HL-60 (cell line): ENCODE data around the gene SLC1A5.

ENCODE experiments used
- DNase-seq, 2 experiments: peaks; one replicate each; pipeline ENCODE4 v3.0.0-alpha.2; 2010 to 2020; ENCODE audit warnings: low read depth in 1 of 2, low spot score in 1 of 2
- H3K27ac ChIP-seq: fragments of 250-450 bp; sonication (Bioruptor Pico); replicated peaks from 2 replicates; pipeline ENCODE4 v1.5.1; 2020; ENCODE audit warnings: mild to moderate bottlenecking, moderate library complexity
- H3K27me3 ChIP-seq: fragments of 250-450 bp; sonication (Bioruptor Pico); 2 replicates; pipeline ENCODE4 v1.5.1; 2021; ENCODE audit warnings: mild to moderate bottlenecking, moderate library complexity; ENCODE audit not compliant: insufficient read depth, poor library complexity, severe bottlenecking
- H3K4me3 ChIP-seq: replicated peaks from 2 replicates; pipeline ENCODE4 v1.5.1; 2011; ENCODE audit warnings: mild to moderate bottlenecking, control low read depth, low read length; ENCODE audit not compliant: insufficient read depth
- GABPA ChIP-seq: IDR thresholded peaks from 2 replicates; pipeline ENCODE4 v1.6.1; 2012; ENCODE audit warnings: low read depth
- POLR2AphosphoS5 ChIP-seq: IDR thresholded peaks from 2 replicates; pipeline ENCODE4 v1.6.1; 2012; ENCODE audit warnings: low read depth
- SPI1 ChIP-seq: IDR thresholded peaks from 2 replicates; pipeline ENCODE4 v1.6.1; 2012; ENCODE audit warnings: low read depth, mild to moderate bottlenecking, borderline replicate concordance
- TF ChIP-seq, protein P1 (sequence below): IDR thresholded peaks from one replicate; pipeline ENCODE4 v1.5.1; 2011; ENCODE audit warnings: low read length, control low read depth, inconsistent platforms; ENCODE audit not compliant: insufficient read depth
- TF ChIP-seq, protein P2 (sequence below): IDR thresholded peaks from 2 replicates; pipeline ENCODE4 v1.6.1; 2012; ENCODE audit warnings: low read depth; ENCODE audit not compliant: insufficient replicate concordance

Gene SLC1A5

DNA sequence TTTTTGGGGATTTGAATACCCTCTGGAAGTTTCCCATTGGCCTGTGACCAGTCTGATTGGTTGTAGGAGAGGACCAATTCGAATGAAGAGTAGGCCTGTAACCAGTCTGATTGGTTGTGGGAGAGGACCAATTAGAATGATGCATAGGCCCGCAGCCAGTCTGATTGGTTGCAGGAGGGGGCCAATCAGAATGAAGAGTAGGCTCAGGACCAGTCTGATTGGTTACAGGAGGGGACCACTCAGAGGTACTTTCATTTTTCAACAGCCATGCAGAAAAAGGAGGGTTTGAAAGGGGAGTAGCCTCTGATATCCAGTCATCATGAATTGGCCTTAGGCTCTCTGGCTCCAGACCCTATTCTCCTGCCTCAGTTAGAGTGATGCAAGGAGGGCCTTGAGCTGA, 30.4 kb upstream of the SLC1A5 start:
- TF ChIP-seq GABPA (no peak), SPI1 (no peak), POLR2AphosphoS5 (no peak)
- Histone ChIP-seq H3K27ac (no peak overlapping the region), H3K27me3 (no peaks in the 10 kb centered on the region), H3K4me3 (no peak overlapping the region)
- DNase-seq = no peak

DNA sequence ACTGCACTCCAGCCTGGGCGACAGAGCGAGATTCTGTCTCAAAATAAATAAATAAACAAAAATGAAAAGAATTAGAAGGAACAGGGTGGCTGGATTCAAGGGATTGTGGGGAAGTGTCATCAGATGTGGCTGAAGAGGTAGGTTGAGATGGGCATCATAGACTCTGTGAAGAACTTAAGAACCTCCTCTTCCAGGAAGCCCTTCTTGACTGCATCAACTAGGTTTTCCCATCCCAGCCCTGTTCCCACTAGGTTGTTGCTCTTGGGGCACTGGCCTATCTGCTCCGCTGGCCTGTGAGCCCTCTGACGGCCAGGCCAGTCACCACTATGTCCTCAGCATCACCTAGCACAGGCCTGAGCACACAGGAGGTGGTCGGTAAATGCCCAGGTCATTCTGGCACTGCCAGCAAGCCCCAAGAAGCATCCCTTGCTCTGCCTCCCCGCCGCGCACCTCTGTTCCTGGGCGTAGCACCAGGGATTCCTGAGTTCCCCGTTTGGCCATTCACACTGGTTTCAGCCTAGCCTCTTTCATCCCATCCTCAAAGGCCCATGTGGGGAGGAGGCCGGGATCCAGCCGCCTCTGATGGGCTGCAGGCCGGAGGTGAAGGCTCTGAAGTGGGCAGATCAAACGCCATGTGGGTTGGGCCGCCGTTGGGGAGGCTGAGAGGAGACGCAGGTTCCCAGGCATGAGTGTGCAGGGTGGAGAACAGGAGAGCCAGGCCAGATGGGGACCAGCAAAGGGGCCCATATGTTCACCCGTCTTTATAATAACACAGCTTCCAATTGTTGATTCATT, 27.6 kb upstream of the SLC1A5 start:
- no peaks in the 10 kb centered on the region for H3K27me3 ChIP-seq
- TF ChIP-seq, protein P1, sequence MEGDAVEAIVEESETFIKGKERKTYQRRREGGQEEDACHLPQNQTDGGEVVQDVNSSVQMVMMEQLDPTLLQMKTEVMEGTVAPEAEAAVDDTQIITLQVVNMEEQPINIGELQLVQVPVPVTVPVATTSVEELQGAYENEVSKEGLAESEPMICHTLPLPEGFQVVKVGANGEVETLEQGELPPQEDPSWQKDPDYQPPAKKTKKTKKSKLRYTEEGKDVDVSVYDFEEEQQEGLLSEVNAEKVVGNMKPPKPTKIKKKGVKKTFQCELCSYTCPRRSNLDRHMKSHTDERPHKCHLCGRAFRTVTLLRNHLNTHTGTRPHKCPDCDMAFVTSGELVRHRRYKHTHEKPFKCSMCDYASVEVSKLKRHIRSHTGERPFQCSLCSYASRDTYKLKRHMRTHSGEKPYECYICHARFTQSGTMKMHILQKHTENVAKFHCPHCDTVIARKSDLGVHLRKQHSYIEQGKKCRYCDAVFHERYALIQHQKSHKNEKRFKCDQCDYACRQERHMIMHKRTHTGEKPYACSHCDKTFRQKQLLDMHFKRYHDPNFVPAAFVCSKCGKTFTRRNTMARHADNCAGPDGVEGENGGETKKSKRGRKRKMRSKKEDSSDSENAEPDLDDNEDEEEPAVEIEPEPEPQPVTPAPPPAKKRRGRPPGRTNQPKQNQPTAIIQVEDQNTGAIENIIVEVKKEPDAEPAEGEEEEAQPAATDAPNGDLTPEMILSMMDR = no peak
- TF ChIP-seq SPI1 (no peak), GABPA (no peak)
- TF ChIP-seq, protein P2, sequence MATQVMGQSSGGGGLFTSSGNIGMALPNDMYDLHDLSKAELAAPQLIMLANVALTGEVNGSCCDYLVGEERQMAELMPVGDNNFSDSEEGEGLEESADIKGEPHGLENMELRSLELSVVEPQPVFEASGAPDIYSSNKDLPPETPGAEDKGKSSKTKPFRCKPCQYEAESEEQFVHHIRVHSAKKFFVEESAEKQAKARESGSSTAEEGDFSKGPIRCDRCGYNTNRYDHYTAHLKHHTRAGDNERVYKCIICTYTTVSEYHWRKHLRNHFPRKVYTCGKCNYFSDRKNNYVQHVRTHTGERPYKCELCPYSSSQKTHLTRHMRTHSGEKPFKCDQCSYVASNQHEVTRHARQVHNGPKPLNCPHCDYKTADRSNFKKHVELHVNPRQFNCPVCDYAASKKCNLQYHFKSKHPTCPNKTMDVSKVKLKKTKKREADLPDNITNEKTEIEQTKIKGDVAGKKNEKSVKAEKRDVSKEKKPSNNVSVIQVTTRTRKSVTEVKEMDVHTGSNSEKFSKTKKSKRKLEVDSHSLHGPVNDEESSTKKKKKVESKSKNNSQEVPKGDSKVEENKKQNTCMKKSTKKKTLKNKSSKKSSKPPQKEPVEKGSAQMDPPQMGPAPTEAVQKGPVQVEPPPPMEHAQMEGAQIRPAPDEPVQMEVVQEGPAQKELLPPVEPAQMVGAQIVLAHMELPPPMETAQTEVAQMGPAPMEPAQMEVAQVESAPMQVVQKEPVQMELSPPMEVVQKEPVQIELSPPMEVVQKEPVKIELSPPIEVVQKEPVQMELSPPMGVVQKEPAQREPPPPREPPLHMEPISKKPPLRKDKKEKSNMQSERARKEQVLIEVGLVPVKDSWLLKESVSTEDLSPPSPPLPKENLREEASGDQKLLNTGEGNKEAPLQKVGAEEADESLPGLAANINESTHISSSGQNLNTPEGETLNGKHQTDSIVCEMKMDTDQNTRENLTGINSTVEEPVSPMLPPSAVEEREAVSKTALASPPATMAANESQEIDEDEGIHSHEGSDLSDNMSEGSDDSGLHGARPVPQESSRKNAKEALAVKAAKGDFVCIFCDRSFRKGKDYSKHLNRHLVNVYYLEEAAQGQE = no peak
- DNase-seq = no peak
- H3K27ac ChIP-seq = no peak overlapping the region
- no peak overlapping the region for H3K4me3 ChIP-seq

DNA sequence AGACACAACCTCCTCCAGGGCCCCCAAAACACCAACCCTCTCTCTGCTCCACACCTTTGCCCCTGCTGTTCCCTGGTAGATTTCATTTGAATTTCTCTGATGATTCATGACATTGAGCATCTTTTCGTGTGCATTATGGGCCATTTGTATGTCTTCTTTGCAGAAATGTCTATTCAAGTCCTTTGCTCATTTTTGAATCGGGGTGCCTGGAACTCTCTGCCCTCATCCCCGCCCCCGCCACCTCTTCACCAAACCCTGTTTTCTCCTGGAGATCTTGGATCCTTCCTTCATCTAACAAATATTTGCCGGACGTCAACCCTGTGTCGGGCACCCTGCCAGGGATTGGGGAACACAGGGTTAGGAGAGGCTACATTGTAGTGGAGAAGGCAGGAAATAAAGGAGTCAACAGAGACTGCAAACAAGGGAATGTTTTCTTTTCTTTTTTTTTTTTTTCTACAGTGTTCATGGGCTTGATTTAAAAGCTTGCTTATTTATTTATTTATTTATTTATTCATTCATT, 25.5 kb upstream of the SLC1A5 start:
- no peak overlapping the region for H3K4me3 ChIP-seq
- TF ChIP-seq POLR2AphosphoS5 = no peak
- TF ChIP-seq GABPA = no peak
- TF ChIP-seq SPI1 = no peak
- TF ChIP-seq, protein P2 = no peak
- TF ChIP-seq, protein P1 = no peak
- H3K27me3 ChIP-seq = no peaks in the 10 kb centered on the region
- DNase-seq = no peak
- no peak overlapping the region for H3K27ac ChIP-seq

DNA sequence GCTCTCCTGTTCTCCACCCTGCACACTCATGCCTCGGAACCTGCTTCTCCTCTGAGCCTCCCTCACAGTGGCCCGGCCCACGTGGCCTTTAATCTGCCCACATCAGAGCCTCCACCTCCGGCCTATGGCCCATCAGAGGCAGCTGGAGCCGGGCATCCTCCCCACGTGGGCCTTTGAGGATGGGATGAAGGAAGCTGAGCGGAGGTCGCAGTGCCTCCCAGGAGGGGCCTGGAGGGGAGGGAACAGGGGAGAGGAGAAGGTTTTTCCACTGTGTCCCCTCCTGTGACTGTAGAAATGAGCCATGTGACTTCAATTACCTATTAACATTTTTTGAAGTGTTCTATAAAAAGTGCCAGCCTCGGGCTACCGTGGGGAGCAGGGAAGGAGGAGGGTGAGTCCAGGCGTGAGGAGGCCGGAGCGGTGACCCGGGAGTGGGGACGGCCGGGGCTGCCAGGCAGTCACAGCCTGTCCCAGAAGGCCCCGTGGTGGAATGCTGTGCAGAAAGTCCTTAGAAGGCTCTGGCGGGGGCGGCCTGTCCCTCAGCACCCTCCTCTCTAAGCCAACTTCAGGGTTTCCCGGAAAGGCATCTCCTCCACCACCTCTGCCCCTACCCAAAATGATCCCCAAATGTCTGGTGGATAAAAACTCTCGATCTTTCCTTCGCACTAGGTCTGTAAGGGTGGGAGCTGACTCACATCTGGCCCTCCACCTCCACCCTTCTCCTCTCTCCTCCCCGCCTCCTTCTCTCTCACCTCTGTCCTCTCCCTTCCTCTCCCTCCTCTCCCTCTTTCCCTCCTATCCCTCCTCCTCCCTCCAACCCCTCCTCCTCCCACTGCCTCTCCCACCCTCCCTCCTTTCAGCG, 24.8 kb upstream of the SLC1A5 start:
- TF ChIP-seq POLR2AphosphoS5 (no peak), SPI1 (no peak), GABPA (no peak)
- TF ChIP-seq, protein P2 = no peak
- TF ChIP-seq, protein P1 = no peak
- Histone ChIP-seq H3K27ac (no peak overlapping the region), H3K4me3 (no peak overlapping the region), H3K27me3 (no peaks in the 10 kb centered on the region)
- no peak for DNase-seq
